HCT116 (cell line): Measurements from ENCODE around the gene AGPAT2. TPM values are rescaled to one million over a fixed set of nuclear protein-coding genes. Genes with fewer than 3 reads are reported as not detected.

Experiments
- ATAC-seq: fragments of 200-7000 bp; cut with Tn5 transposase; 2 replicates; pipeline ENCODE4 v1.9.1; 2020; ENCODE audit warnings: mild to moderate bottlenecking, moderate library complexity
- BruUV-seq: library from RNA; stranded (reverse); fragments of 400-500 nt; replicated peaks from 2 replicates; lab custom pipeline; 2021; lab: Mats Ljungman, UMichigan
- CTCF ChIA-PET: fragments of 300-600 bp; sonication (Branson Sonifier 250); formaldehyde crosslinking; loops from one replicate; lab custom pipeline; 2021; ENCODE audit warnings: antibody characterized with exemption; lab: Charles Lee
- POLR2A ChIA-PET: fragments of 300-600, 350-600 bp; sonication (Branson Sonifier 250); formaldehyde crosslinking; loops from one replicate; lab custom pipeline; 2021; ENCODE audit warnings: antibody characterized with exemption; lab: Charles Lee
- RAD21 ChIA-PET, 2 experiments: fragments of 300-600 bp; sonication (Branson Sonifier 250); formaldehyde crosslinking; loops; one replicate each; lab custom pipeline; 2023; ENCODE audit warnings: low total read pairs in 2 of 2; ENCODE audit not compliant: uncharacterized antibody in 2 of 2, unreplicated experiment in 2 of 2, low non-redundant PET in 1 of 2; lab: Charles Lee
- DNase-seq: peaks from one replicate; pipeline ENCODE4 v3.0.0-alpha.2; 2010; ENCODE audit warnings: low read depth, low spot score
- H2AFZ ChIP-seq: fragments of 200-600 bp; shearing (Covaris generic), sonication (generic); 2 replicates; pipeline ENCODE4 v1.6.1; 2017; ENCODE audit warnings: low read depth, mixed run types, mixed read lengths, antibody characterized with exemption, low read length; ENCODE audit not compliant: poor library complexity, severe bottlenecking
- H3K27ac ChIP-seq: 2 replicates; pipeline ENCODE4 v1.5.1; 2012; ENCODE audit warnings: low read depth, low read length
- H3K27me3 ChIP-seq: fragments of 200-600 bp; sonication (generic); 2 replicates; pipeline ENCODE4 v1.6.1; 2016; ENCODE audit warnings: mixed run types, low read length, mixed read lengths; ENCODE audit not compliant: insufficient read depth
- H3K36me3 ChIP-seq, 2 experiments: fragments of 200-500 bp in 1 of 2; fragments of 200-600 bp in 1 of 2; sonication (Bioruptor generic) in 1 of 2; sonication (generic) in 1 of 2; 2 replicates each; pipeline versions ENCODE4 v1.5.1 to v1.6.1; 2014 to 2016; ENCODE audit warnings: low read length in 2 of 2, inconsistent platforms in 1 of 2, mixed read lengths in 1 of 2, mixed run types in 1 of 2; ENCODE audit not compliant: insufficient read depth in 2 of 2, control insufficient read depth in 1 of 2
- H3K4me1 ChIP-seq, 2 experiments: fragments of 200-600 bp in 1 of 2; sonication (generic) in 1 of 2; 2 replicates each; pipeline versions ENCODE4 v1.5.1 to v1.6.1; 2012 to 2017; ENCODE audit warnings: low read length in 2 of 2, inconsistent platforms in 1 of 2, mild to moderate bottlenecking in 1 of 2, mixed read lengths in 1 of 2, mixed run types in 1 of 2, moderate library complexity in 1 of 2; ENCODE audit not compliant: insufficient read depth in 2 of 2, control insufficient read depth in 1 of 2
- H3K4me2 ChIP-seq: fragments of 200-600 bp; sonication (generic); 2 replicates; pipeline ENCODE4 v1.6.1; 2017; ENCODE audit warnings: mixed run types, low read length, mixed read lengths
- H3K4me3 ChIP-seq, 2 experiments: fragments of 200-600 bp in 1 of 2; sonication (generic) in 1 of 2; replicated peaks in 1 of 2; 2 replicates each; pipeline ENCODE4 v1.5.1; 2011 to 2016; ENCODE audit warnings: low read length in 2 of 2, control low read depth in 1 of 2, low read depth in 1 of 2, mild to moderate bottlenecking in 1 of 2, mixed read lengths in 1 of 2, mixed run types in 1 of 2
- H3K79me2 ChIP-seq: fragments of 200-600 bp; sonication (generic); 2 replicates; pipeline ENCODE4 v1.6.1; 2017; ENCODE audit warnings: mild to moderate bottlenecking, mixed run types, low read length, moderate library complexity, mixed read lengths; ENCODE audit not compliant: insufficient read depth
- H3K9ac ChIP-seq: fragments of 200-600 bp; sonication (generic); 2 replicates; pipeline ENCODE4 v1.6.1; 2016; ENCODE audit warnings: low read length, mixed read lengths
- H3K9me2 ChIP-seq: fragments of 200-600 bp; sonication (generic), shearing (Covaris generic); 2 replicates; pipeline ENCODE4 v1.6.1; 2017; ENCODE audit warnings: mixed run types, mild to moderate bottlenecking, moderate library complexity; ENCODE audit not compliant: insufficient read depth
- H3K9me3 ChIP-seq, 2 experiments: fragments of 200-500 bp in 1 of 2; fragments of 200-600 bp in 1 of 2; sonication (Bioruptor generic) in 1 of 2; sonication (generic) in 1 of 2; 2 replicates each; pipeline ENCODE4 v1.6.1; 2014 to 2017; ENCODE audit warnings: low read length in 2 of 2, mixed read lengths in 2 of 2, inconsistent platforms in 1 of 2, low read depth in 1 of 2, mild to moderate bottlenecking in 1 of 2, mixed run types in 1 of 2, moderate library complexity in 1 of 2; ENCODE audit not compliant: control insufficient read depth in 1 of 2, insufficient read depth in 1 of 2
- H4K20me1 ChIP-seq: fragments of 200-600 bp; sonication (generic), shearing (Covaris generic); 2 replicates; pipeline ENCODE4 v1.6.1; 2017; ENCODE audit warnings: mixed run types, mild to moderate bottlenecking, moderate library complexity; ENCODE audit not compliant: insufficient read depth
- CBX3 ChIP-seq: IDR thresholded peaks from 2 replicates; pipeline ENCODE4 v1.6.1; 2012; ENCODE audit warnings: low read depth
- CEBPB ChIP-seq: IDR thresholded peaks from 2 replicates; pipeline ENCODE4 v1.6.1; 2012; ENCODE audit warnings: low read depth
- EGR1 ChIP-seq: IDR thresholded peaks from 2 replicates; pipeline ENCODE4 v1.6.1; 2012; ENCODE audit warnings: low read depth
- ELF1 ChIP-seq: IDR thresholded peaks from 2 replicates; pipeline ENCODE4 v1.6.1; 2012; ENCODE audit warnings: low read depth, borderline replicate concordance
- EZH2phosphoT487 ChIP-seq: fragments of 200-600 bp; IDR thresholded peaks from 2 replicates; pipeline ENCODE4 v1.6.1; 2018; ENCODE audit warnings: antibody characterized with exemption, borderline replicate concordance
- POLR2A ChIP-seq: IDR thresholded peaks from 2 replicates; pipeline ENCODE4 v1.7.0; 2011; ENCODE audit warnings: borderline replicate concordance; ENCODE audit not compliant: insufficient read depth, insufficient read length; ENCODE audit errors: extremely low read depth
- POLR2AphosphoS5 ChIP-seq: IDR thresholded peaks from 2 replicates; pipeline ENCODE4 v1.6.1; 2011; ENCODE audit warnings: mild to moderate bottlenecking, low read depth, low read length, moderate library complexity
- RAD21 ChIP-seq: IDR thresholded peaks from 2 replicates; pipeline ENCODE4 v1.6.1; 2012; ENCODE audit warnings: low read depth, mild to moderate bottlenecking
- SIN3A ChIP-seq: IDR thresholded peaks from 2 replicates; pipeline ENCODE4 v1.6.1; 2012; ENCODE audit warnings: low read depth
- SP1 ChIP-seq: IDR thresholded peaks from 2 replicates; pipeline ENCODE4 v1.6.1; 2012; ENCODE audit warnings: low read depth
- SRF ChIP-seq: IDR thresholded peaks from 2 replicates; pipeline ENCODE4 v1.6.1; 2012; ENCODE audit warnings: low read depth
- TCF7L2 ChIP-seq: IDR thresholded peaks from 2 replicates; pipeline ENCODE4 v1.7.0; 2011; ENCODE audit warnings: borderline replicate concordance, inconsistent platforms; ENCODE audit not compliant: insufficient read depth, insufficient read length; ENCODE audit errors: extremely low read depth
- YY1 ChIP-seq: IDR thresholded peaks from 2 replicates; pipeline ENCODE4 v1.6.1; 2011; ENCODE audit warnings: low read length, low read depth, moderate library complexity, mild to moderate bottlenecking; ENCODE audit not compliant: insufficient replicate concordance; ENCODE audit errors: extremely low read depth
- ZFX ChIP-seq: fragments of 450-650 bp; IDR thresholded peaks from 2 replicates; pipeline ENCODE4 v1.6.1; 2017
- ZNF274 ChIP-seq: fragments of 200-500 bp; sonication (Bioruptor generic); IDR thresholded peaks from 2 replicates; pipeline ENCODE4 v1.6.1; 2014; ENCODE audit warnings: mild to moderate bottlenecking, low read depth, low read length, inconsistent platforms
- intact Hi-C: fragments of 100-400 bp; cut with micrococcal nuclease; formaldehyde crosslinking; loops from 2 replicates; pipeline ENCODE4 v1.10.0; 2022
- total RNA-seq: library from RNA; stranded (reverse); gene quantifications from one replicate; pipeline ENCODE4 v1.2.1, GENCODE V29; 2021; ENCODE audit not compliant: unreplicated experiment
- TF ChIP-seq, protein P1 (sequence below): IDR thresholded peaks from 2 replicates; pipeline ENCODE4 v1.6.1; 2012
- TF ChIP-seq, protein P2 (sequence below): IDR thresholded peaks from 2 replicates; pipeline ENCODE4 v1.6.1; 2011; ENCODE audit warnings: mild to moderate bottlenecking, low read length, moderate library complexity; ENCODE audit not compliant: insufficient replicate concordance; ENCODE audit errors: extremely low read depth
- TF ChIP-seq, protein P3 (sequence below): IDR thresholded peaks from 2 replicates; pipeline ENCODE4 v1.6.1; 2012; ENCODE audit warnings: low read depth
- TF ChIP-seq, protein P4 (sequence below), 3 experiments: fragments of 200-600 bp in 1 of 3; sonication (generic) in 1 of 3; IDR thresholded peaks in 2 of 3; conservative IDR thresholded peaks in 1 of 3; 2 replicates each; pipeline ENCODE4 v1.5.1; 2012 to 2017; ENCODE audit warnings: low read depth in 2 of 3, low read length in 2 of 3, antibody characterized with exemption in 1 of 3, borderline replicate concordance in 1 of 3, control low read depth in 1 of 3, mild to moderate bottlenecking in 1 of 3, mixed read lengths in 1 of 3, mixed run types in 1 of 3, moderate library complexity in 1 of 3; ENCODE audit not compliant: insufficient read depth in 1 of 3

AGPAT2 gene
- total RNA-seq, 1 experiment from 2014 or later, result 86.0 TPM

DNA sequence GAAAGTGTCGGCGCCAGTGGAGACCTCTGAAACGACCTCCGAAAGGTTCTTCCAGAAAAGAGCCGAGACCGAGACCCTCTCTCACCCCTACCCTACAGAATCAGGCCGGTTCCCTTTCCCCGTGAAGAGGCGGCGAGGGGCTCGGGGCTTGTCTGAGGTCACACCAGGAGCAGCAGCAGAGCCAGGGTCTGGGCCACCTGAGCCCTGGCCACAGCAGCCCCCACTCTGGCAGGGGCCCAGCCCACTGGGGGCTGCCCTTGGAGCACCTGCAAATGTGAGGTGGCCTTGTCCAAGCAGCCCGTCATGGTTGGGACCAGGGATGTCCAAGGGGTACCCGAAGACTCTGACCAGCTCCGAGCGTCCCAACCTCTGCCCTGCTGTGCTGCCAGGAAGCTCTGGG lies 9.2 kb downstream of the AGPAT2 start:
- H3K27me3 ChIP-seq, result no peaks in the 10 kb centered on the region
- RAD21 ChIA-PET, result no interaction called here
- H3K4me3 ChIP-seq, result no peak overlapping the region
- peak overlapping the region; percentile 14; the same call in 1 of the 2 replicates for H3K27ac ChIP-seq
- CTCF ChIA-PET, result no interaction called here
- H3K9ac ChIP-seq, result no peak overlapping the region
- no peak for ATAC-seq
- no peaks in the 10 kb centered on the region for H4K20me1 ChIP-seq
- TF ChIP-seq POLR2AphosphoS5, result no peak
- no peak for TF ChIP-seq SIN3A
- no peak for TF ChIP-seq CEBPB
- TF ChIP-seq YY1, result no peak
- no peak for TF ChIP-seq POLR2A
- TF ChIP-seq, protein P1, sequence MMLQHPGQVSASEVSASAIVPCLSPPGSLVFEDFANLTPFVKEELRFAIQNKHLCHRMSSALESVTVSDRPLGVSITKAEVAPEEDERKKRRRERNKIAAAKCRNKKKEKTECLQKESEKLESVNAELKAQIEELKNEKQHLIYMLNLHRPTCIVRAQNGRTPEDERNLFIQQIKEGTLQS, result no peak
- no peak for TF ChIP-seq EZH2phosphoT487
- no peak for TF ChIP-seq SRF
- TF ChIP-seq CBX3, result no peak
- TF ChIP-seq, protein P2, sequence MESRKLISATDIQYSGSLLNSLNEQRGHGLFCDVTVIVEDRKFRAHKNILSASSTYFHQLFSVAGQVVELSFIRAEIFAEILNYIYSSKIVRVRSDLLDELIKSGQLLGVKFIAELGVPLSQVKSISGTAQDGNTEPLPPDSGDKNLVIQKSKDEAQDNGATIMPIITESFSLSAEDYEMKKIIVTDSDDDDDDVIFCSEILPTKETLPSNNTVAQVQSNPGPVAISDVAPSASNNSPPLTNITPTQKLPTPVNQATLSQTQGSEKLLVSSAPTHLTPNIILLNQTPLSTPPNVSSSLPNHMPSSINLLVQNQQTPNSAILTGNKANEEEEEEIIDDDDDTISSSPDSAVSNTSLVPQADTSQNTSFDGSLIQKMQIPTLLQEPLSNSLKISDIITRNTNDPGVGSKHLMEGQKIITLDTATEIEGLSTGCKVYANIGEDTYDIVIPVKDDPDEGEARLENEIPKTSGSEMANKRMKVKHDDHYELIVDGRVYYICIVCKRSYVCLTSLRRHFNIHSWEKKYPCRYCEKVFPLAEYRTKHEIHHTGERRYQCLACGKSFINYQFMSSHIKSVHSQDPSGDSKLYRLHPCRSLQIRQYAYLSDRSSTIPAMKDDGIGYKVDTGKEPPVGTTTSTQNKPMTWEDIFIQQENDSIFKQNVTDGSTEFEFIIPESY, result no peak
- no peak for TF ChIP-seq ZFX
- TF ChIP-seq, protein P3, sequence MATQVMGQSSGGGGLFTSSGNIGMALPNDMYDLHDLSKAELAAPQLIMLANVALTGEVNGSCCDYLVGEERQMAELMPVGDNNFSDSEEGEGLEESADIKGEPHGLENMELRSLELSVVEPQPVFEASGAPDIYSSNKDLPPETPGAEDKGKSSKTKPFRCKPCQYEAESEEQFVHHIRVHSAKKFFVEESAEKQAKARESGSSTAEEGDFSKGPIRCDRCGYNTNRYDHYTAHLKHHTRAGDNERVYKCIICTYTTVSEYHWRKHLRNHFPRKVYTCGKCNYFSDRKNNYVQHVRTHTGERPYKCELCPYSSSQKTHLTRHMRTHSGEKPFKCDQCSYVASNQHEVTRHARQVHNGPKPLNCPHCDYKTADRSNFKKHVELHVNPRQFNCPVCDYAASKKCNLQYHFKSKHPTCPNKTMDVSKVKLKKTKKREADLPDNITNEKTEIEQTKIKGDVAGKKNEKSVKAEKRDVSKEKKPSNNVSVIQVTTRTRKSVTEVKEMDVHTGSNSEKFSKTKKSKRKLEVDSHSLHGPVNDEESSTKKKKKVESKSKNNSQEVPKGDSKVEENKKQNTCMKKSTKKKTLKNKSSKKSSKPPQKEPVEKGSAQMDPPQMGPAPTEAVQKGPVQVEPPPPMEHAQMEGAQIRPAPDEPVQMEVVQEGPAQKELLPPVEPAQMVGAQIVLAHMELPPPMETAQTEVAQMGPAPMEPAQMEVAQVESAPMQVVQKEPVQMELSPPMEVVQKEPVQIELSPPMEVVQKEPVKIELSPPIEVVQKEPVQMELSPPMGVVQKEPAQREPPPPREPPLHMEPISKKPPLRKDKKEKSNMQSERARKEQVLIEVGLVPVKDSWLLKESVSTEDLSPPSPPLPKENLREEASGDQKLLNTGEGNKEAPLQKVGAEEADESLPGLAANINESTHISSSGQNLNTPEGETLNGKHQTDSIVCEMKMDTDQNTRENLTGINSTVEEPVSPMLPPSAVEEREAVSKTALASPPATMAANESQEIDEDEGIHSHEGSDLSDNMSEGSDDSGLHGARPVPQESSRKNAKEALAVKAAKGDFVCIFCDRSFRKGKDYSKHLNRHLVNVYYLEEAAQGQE, result no peak
- no peak for TF ChIP-seq EGR1
- TF ChIP-seq ZNF274, result no peak
- no peak for TF ChIP-seq RAD21
- no peak for TF ChIP-seq SP1
- no peak for TF ChIP-seq ELF1
- TF ChIP-seq, protein P4, sequence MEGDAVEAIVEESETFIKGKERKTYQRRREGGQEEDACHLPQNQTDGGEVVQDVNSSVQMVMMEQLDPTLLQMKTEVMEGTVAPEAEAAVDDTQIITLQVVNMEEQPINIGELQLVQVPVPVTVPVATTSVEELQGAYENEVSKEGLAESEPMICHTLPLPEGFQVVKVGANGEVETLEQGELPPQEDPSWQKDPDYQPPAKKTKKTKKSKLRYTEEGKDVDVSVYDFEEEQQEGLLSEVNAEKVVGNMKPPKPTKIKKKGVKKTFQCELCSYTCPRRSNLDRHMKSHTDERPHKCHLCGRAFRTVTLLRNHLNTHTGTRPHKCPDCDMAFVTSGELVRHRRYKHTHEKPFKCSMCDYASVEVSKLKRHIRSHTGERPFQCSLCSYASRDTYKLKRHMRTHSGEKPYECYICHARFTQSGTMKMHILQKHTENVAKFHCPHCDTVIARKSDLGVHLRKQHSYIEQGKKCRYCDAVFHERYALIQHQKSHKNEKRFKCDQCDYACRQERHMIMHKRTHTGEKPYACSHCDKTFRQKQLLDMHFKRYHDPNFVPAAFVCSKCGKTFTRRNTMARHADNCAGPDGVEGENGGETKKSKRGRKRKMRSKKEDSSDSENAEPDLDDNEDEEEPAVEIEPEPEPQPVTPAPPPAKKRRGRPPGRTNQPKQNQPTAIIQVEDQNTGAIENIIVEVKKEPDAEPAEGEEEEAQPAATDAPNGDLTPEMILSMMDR (IDR thresholded peaks at IDR 0.05 in 2 of 3, conservative IDR thresholded peaks at IDR 0.05 in 1 of 3; ENCODE audit: borderline replicate concordance in 1 of 3, insufficient read depth in 1 of 3, low read depth in 2 of 3, low read length in 2 of 3), result no peak
- TF ChIP-seq TCF7L2, result no peak
- H3K9me3 ChIP-seq, result no peaks in the 10 kb centered on the region
- BruUV-seq, result no TSS peak
- H3K79me2 ChIP-seq, result peaks cover 22% of the 10 kb centered on the region
- H3K9me2 ChIP-seq, result no peaks in the 10 kb centered on the region
- POLR2A ChIA-PET, result no interaction called here
- no peak overlapping the region for H2AFZ ChIP-seq
- H3K4me1 ChIP-seq, result peaks cover 0 to 12% of the 10 kb centered on the region in 2 experiments; a peak in 1 of 4 replicates
- DNase-seq, result no peak
- intact Hi-C loops, result no loop called here
- no peak overlapping the region for H3K4me2 ChIP-seq
- peaks cover 0 to 7% of the 10 kb centered on the region in 2 experiments; a peak in 2 of 4 replicates for H3K36me3 ChIP-seq
